HCT116 (cell line): Measurements from ENCODE around the gene C1orf167. TPM values are rescaled to one million over a fixed set of nuclear protein-coding genes. Genes with fewer than 3 reads are reported as not detected.

Experiments used
- ATAC-seq: fragments of 200-7000 bp; cut with Tn5 transposase; 2 replicates; pipeline ENCODE4 v1.9.1; 2020; ENCODE audit warnings: mild to moderate bottlenecking, moderate library complexity
- BruUV-seq: library from RNA; stranded (reverse); fragments of 400-500 nt; replicated peaks from 2 replicates; lab custom pipeline; 2021; lab: Mats Ljungman, UMichigan
- CTCF ChIA-PET: fragments of 300-600 bp; sonication (Branson Sonifier 250); formaldehyde crosslinking; loops from one replicate; lab custom pipeline; 2021; ENCODE audit warnings: antibody characterized with exemption; lab: Charles Lee
- POLR2A ChIA-PET: fragments of 300-600, 350-600 bp; sonication (Branson Sonifier 250); formaldehyde crosslinking; loops from one replicate; lab custom pipeline; 2021; ENCODE audit warnings: antibody characterized with exemption; lab: Charles Lee
- RAD21 ChIA-PET, 2 experiments: fragments of 300-600 bp; sonication (Branson Sonifier 250); formaldehyde crosslinking; loops; one replicate each; lab custom pipeline; 2023; ENCODE audit warnings: low total read pairs in 2 of 2; ENCODE audit not compliant: uncharacterized antibody in 2 of 2, unreplicated experiment in 2 of 2, low non-redundant PET in 1 of 2; lab: Charles Lee
- DNase-seq: peaks from one replicate; pipeline ENCODE4 v3.0.0-alpha.2; 2010; ENCODE audit warnings: low read depth, low spot score
- H2AFZ ChIP-seq: fragments of 200-600 bp; shearing (Covaris generic), sonication (generic); 2 replicates; pipeline ENCODE4 v1.6.1; 2017; ENCODE audit warnings: low read depth, mixed run types, mixed read lengths, antibody characterized with exemption, low read length; ENCODE audit not compliant: poor library complexity, severe bottlenecking
- H3K27ac ChIP-seq: 2 replicates; pipeline ENCODE4 v1.5.1; 2012; ENCODE audit warnings: low read depth, low read length
- H3K27me3 ChIP-seq: fragments of 200-600 bp; sonication (generic); 2 replicates; pipeline ENCODE4 v1.6.1; 2016; ENCODE audit warnings: mixed run types, low read length, mixed read lengths; ENCODE audit not compliant: insufficient read depth
- H3K36me3 ChIP-seq, 2 experiments: fragments of 200-500 bp in 1 of 2; fragments of 200-600 bp in 1 of 2; sonication (Bioruptor generic) in 1 of 2; sonication (generic) in 1 of 2; 2 replicates each; pipeline versions ENCODE4 v1.5.1 to v1.6.1; 2014 to 2016; ENCODE audit warnings: low read length in 2 of 2, inconsistent platforms in 1 of 2, mixed read lengths in 1 of 2, mixed run types in 1 of 2; ENCODE audit not compliant: insufficient read depth in 2 of 2, control insufficient read depth in 1 of 2
- H3K4me1 ChIP-seq, 2 experiments: fragments of 200-600 bp in 1 of 2; sonication (generic) in 1 of 2; 2 replicates each; pipeline versions ENCODE4 v1.5.1 to v1.6.1; 2012 to 2017; ENCODE audit warnings: low read length in 2 of 2, inconsistent platforms in 1 of 2, mild to moderate bottlenecking in 1 of 2, mixed read lengths in 1 of 2, mixed run types in 1 of 2, moderate library complexity in 1 of 2; ENCODE audit not compliant: insufficient read depth in 2 of 2, control insufficient read depth in 1 of 2
- H3K4me2 ChIP-seq: fragments of 200-600 bp; sonication (generic); 2 replicates; pipeline ENCODE4 v1.6.1; 2017; ENCODE audit warnings: mixed run types, low read length, mixed read lengths
- H3K4me3 ChIP-seq, 2 experiments: fragments of 200-600 bp in 1 of 2; sonication (generic) in 1 of 2; replicated peaks in 1 of 2; 2 replicates each; pipeline ENCODE4 v1.5.1; 2011 to 2016; ENCODE audit warnings: low read length in 2 of 2, control low read depth in 1 of 2, low read depth in 1 of 2, mild to moderate bottlenecking in 1 of 2, mixed read lengths in 1 of 2, mixed run types in 1 of 2
- H3K79me2 ChIP-seq: fragments of 200-600 bp; sonication (generic); 2 replicates; pipeline ENCODE4 v1.6.1; 2017; ENCODE audit warnings: mild to moderate bottlenecking, mixed run types, low read length, moderate library complexity, mixed read lengths; ENCODE audit not compliant: insufficient read depth
- H3K9ac ChIP-seq: fragments of 200-600 bp; sonication (generic); 2 replicates; pipeline ENCODE4 v1.6.1; 2016; ENCODE audit warnings: low read length, mixed read lengths
- H3K9me2 ChIP-seq: fragments of 200-600 bp; sonication (generic), shearing (Covaris generic); 2 replicates; pipeline ENCODE4 v1.6.1; 2017; ENCODE audit warnings: mixed run types, mild to moderate bottlenecking, moderate library complexity; ENCODE audit not compliant: insufficient read depth
- H3K9me3 ChIP-seq, 2 experiments: fragments of 200-500 bp in 1 of 2; fragments of 200-600 bp in 1 of 2; sonication (Bioruptor generic) in 1 of 2; sonication (generic) in 1 of 2; 2 replicates each; pipeline ENCODE4 v1.6.1; 2014 to 2017; ENCODE audit warnings: low read length in 2 of 2, mixed read lengths in 2 of 2, inconsistent platforms in 1 of 2, low read depth in 1 of 2, mild to moderate bottlenecking in 1 of 2, mixed run types in 1 of 2, moderate library complexity in 1 of 2; ENCODE audit not compliant: control insufficient read depth in 1 of 2, insufficient read depth in 1 of 2
- H4K20me1 ChIP-seq: fragments of 200-600 bp; sonication (generic), shearing (Covaris generic); 2 replicates; pipeline ENCODE4 v1.6.1; 2017; ENCODE audit warnings: mixed run types, mild to moderate bottlenecking, moderate library complexity; ENCODE audit not compliant: insufficient read depth
- ATF3 ChIP-seq: IDR thresholded peaks from 2 replicates; pipeline ENCODE4 v1.6.1; 2012
- CBX3 ChIP-seq: IDR thresholded peaks from 2 replicates; pipeline ENCODE4 v1.6.1; 2012; ENCODE audit warnings: low read depth
- CEBPB ChIP-seq: IDR thresholded peaks from 2 replicates; pipeline ENCODE4 v1.6.1; 2012; ENCODE audit warnings: low read depth
- EGR1 ChIP-seq: IDR thresholded peaks from 2 replicates; pipeline ENCODE4 v1.6.1; 2012; ENCODE audit warnings: low read depth
- EZH2 ChIP-seq: fragments of 200-600 bp; sonication (generic); IDR thresholded peaks from 2 replicates; pipeline ENCODE4 v1.6.1; 2017; ENCODE audit warnings: antibody characterized with exemption, mixed run types
- FOSL1 ChIP-seq: IDR thresholded peaks from 2 replicates; pipeline ENCODE4 v1.6.1; 2012; ENCODE audit warnings: low read depth
- JUND ChIP-seq: IDR thresholded peaks from 2 replicates; pipeline ENCODE4 v1.6.1; 2012
- POLR2A ChIP-seq: IDR thresholded peaks from 2 replicates; pipeline ENCODE4 v1.7.0; 2011; ENCODE audit warnings: borderline replicate concordance; ENCODE audit not compliant: insufficient read depth, insufficient read length; ENCODE audit errors: extremely low read depth
- POLR2AphosphoS5 ChIP-seq: IDR thresholded peaks from 2 replicates; pipeline ENCODE4 v1.6.1; 2011; ENCODE audit warnings: mild to moderate bottlenecking, low read depth, low read length, moderate library complexity
- SIN3A ChIP-seq: IDR thresholded peaks from 2 replicates; pipeline ENCODE4 v1.6.1; 2012; ENCODE audit warnings: low read depth
- SP1 ChIP-seq: IDR thresholded peaks from 2 replicates; pipeline ENCODE4 v1.6.1; 2012; ENCODE audit warnings: low read depth
- SRF ChIP-seq: IDR thresholded peaks from 2 replicates; pipeline ENCODE4 v1.6.1; 2012; ENCODE audit warnings: low read depth
- TCF7L2 ChIP-seq: IDR thresholded peaks from 2 replicates; pipeline ENCODE4 v1.7.0; 2011; ENCODE audit warnings: borderline replicate concordance, inconsistent platforms; ENCODE audit not compliant: insufficient read depth, insufficient read length; ENCODE audit errors: extremely low read depth
- ZBTB33 ChIP-seq: IDR thresholded peaks from 2 replicates; pipeline ENCODE4 v1.6.1; 2011; ENCODE audit warnings: mild to moderate bottlenecking, low read length, moderate library complexity; ENCODE audit not compliant: insufficient replicate concordance; ENCODE audit errors: extremely low read depth
- ZFX ChIP-seq: fragments of 450-650 bp; IDR thresholded peaks from 2 replicates; pipeline ENCODE4 v1.6.1; 2017
- ZNF274 ChIP-seq: fragments of 200-500 bp; sonication (Bioruptor generic); IDR thresholded peaks from 2 replicates; pipeline ENCODE4 v1.6.1; 2014; ENCODE audit warnings: mild to moderate bottlenecking, low read depth, low read length, inconsistent platforms
- intact Hi-C: fragments of 100-400 bp; cut with micrococcal nuclease; formaldehyde crosslinking; loops from 2 replicates; pipeline ENCODE4 v1.10.0; 2022
- total RNA-seq: library from RNA; stranded (reverse); gene quantifications from one replicate; pipeline ENCODE4 v1.2.1, GENCODE V29; 2021; ENCODE audit not compliant: unreplicated experiment

C1orf167 gene
- total RNA-seq, 1 experiment from 2014 or later = 0.12 TPM

DNA sequence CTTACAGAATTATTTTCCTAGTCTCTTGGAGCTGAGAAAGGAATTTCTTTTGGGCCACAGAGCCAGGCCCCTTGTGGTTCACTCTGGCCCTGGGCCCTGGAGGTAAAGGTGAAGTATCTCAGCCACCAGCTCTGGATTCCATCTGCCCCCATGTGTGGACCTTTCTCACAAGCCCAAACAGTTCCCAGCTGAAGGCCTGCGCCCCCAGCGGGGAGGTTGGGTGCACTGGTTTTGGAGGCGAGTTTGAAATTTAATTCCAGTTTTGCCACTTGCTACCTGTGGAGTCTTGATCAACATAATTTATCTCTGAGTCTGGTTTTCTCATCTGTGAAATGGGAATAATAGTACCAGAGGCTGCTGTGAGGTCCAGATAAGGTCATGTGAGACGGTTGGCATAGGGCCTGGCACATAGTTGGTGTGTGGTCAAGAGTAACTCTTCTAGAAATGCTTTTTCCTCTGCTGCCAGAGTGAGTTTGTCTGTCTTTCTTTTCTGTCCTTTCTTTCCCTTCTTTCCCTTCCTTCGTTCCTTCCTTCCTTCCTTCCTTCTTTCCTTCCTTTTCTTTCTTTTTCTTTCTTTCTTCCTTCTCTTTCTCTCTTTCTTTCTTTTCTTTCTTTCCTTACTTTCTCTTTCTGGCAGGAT is 20.0 kb upstream of the C1orf167 start:
- H3K9ac ChIP-seq = no peak overlapping the region
- CTCF ChIA-PET = interaction anchor here (0.6 kb wide), 1 partner anchor 708 kb away, joined by 3 read pairs; no protein-coding TSS in a partner anchor
- no peaks in the 10 kb centered on the region for H3K27me3 ChIP-seq
- peaks cover 0 to 2% of the 10 kb centered on the region in 2 experiments; a peak in 1 of 4 replicates for H3K36me3 ChIP-seq
- H2AFZ ChIP-seq = no peak overlapping the region
- H3K9me2 ChIP-seq = no peaks in the 10 kb centered on the region
- no peak overlapping the region for H3K4me2 ChIP-seq
- DNase-seq = no peak
- no peaks in the 10 kb centered on the region for H4K20me1 ChIP-seq
- ATAC-seq = no peak
- no peak overlapping the region for H3K4me3 ChIP-seq
- BruUV-seq = no TSS peak
- H3K79me2 ChIP-seq = peaks cover 11% of the 10 kb centered on the region
- TF ChIP-seq TCF7L2 = no peak
- TF ChIP-seq ATF3 = no peak
- no peak for TF ChIP-seq SP1
- TF ChIP-seq POLR2A = no peak
- no peak for TF ChIP-seq JUND
- TF ChIP-seq FOSL1 = no peak
- TF ChIP-seq SRF = no peak
- TF ChIP-seq ZBTB33 = no peak
- TF ChIP-seq EGR1 = no peak
- no peak for TF ChIP-seq EZH2
- no peak for TF ChIP-seq CEBPB
- TF ChIP-seq SIN3A = no peak
- TF ChIP-seq CBX3 = no peak
- no peak for TF ChIP-seq ZNF274
- TF ChIP-seq POLR2AphosphoS5 = no peak
- TF ChIP-seq ZFX = no peak
- intact Hi-C loops = no loop called here
- no peak overlapping the region for H3K27ac ChIP-seq
- H3K4me1 ChIP-seq = peaks cover 6 to 11% of the 10 kb centered on the region in 2 experiments
- POLR2A ChIA-PET = no interaction called here
- RAD21 ChIA-PET = no interaction called here
- H3K9me3 ChIP-seq = no peaks in the 10 kb centered on the region
